Heart left ventricle (tissue), 13 donors: Measurements from ENCODE around the gene SULT2A1.

ENCODE experiments used
- POLR2A ChIP-seq, 2 donors: fragments of 450-650 bp; IDR thresholded peaks; one replicate each; pipeline ENCODE4 v1.6.1; 2017; ENCODE audit warnings: antibody characterized with exemption in 2 of 2, mild to moderate bottlenecking in 2 of 2, moderate library complexity in 2 of 2
- TF ChIP-seq, protein P1 (sequence below), 12 donors: fragments of 200-600 bp; sonication (generic) in 4 of 12; IDR thresholded peaks; one replicate each; pipeline versions ENCODE4 v1.5.0 to v1.8.0; 2018 to 2022; ENCODE audit warnings: antibody characterized with exemption in 12 of 12, mild to moderate bottlenecking in 5 of 12
- donor health status: ischemic (EF 13 %, LVEDD 7.1; RV severe dilation, severe dysfunction).
- donor health status: DM: no; HTN: yes; CAD: no.
- donor health status: DM: no; HTN: no; CAD: no.
- donor health status: ischemic (EF 25% LVEDD 6.9; RV normal size, moderate dysfunction).
- donor health status: ischemic (EF 25% LVEDD 5.7; RV mildly dilated, moderate dysfunction).
- donor health status: ischemic (EF 35%, LVEDD 5.7; RV mildly dilated, moderate dysfunction).
- donor health status: nonischemic (EF 11% LVEDD 7.7; RV severe dilation, severe dysfunction).
- donor health status: DM: yes; HTN: yes; CAD: no.
- donor health status: PGD.
- donor health status: ischemic (EF 29% LVEDD 5.4; RV normal size, mild dysfunction).
- donor health status: nonischemic (EF 23%, LVEDD 6.1; RV moderate dilation, normal function).

DNA sequence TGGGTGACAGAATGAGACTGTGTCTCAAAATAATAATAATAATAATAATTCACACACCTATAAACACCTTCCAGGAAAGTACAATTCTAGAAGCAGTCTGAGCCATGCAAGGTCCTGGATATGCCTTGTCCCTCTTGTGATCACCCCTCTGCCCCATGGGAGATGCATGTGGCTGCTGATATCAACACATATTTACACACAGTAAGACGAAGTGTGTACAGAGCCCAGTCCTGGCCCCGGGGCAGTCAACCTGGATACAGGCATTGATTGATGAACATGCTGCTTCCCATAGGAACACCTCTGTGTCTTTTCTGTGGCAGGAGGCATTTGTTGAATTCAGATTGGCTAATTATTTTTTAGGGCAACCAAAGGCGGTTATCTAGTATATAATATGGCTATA, 3.2 kb downstream of the SULT2A1 start:
- TF ChIP-seq, protein P1, sequence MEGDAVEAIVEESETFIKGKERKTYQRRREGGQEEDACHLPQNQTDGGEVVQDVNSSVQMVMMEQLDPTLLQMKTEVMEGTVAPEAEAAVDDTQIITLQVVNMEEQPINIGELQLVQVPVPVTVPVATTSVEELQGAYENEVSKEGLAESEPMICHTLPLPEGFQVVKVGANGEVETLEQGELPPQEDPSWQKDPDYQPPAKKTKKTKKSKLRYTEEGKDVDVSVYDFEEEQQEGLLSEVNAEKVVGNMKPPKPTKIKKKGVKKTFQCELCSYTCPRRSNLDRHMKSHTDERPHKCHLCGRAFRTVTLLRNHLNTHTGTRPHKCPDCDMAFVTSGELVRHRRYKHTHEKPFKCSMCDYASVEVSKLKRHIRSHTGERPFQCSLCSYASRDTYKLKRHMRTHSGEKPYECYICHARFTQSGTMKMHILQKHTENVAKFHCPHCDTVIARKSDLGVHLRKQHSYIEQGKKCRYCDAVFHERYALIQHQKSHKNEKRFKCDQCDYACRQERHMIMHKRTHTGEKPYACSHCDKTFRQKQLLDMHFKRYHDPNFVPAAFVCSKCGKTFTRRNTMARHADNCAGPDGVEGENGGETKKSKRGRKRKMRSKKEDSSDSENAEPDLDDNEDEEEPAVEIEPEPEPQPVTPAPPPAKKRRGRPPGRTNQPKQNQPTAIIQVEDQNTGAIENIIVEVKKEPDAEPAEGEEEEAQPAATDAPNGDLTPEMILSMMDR (IDR thresholded peaks at IDR 0.05), result no peak
- TF ChIP-seq POLR2A (IDR thresholded peaks at IDR 0.05), result no peak
